Left cardiac atrium (tissue), 4 donors: ENCODE results near the gene LGALS12. TPM values are rescaled to one million over a fixed set of nuclear protein-coding genes. Genes with fewer than 3 reads are reported as not detected.
"Not testable (repeated sequence)": the region's sequence is repeated elsewhere in the genome, so short reads cannot be mapped to it uniquely, and the experiment has no call there.

Experiments used
- ATAC-seq, 2 donors: fragments of 200-7000 bp; cut with Tn5 transposase; one replicate each; pipeline ENCODE4 v1.9.1; 2020; ENCODE audit warnings: mild to moderate bottlenecking in 2 of 2, moderate library complexity in 2 of 2
- DNase-seq: peaks from one replicate; pipeline ENCODE4 v3.0.0-alpha.2; 2020
- intact Hi-C, 2 donors: fragments of 100-400 bp; cut with DNase I; formaldehyde crosslinking; loops; one replicate each; pipeline versions ENCODE4 v1.14.1 to v1.15.1; 2022 to 2023
- total RNA-seq, 2 donors: library from RNA; stranded (reverse); fragmentation: NEBNext Ultra II Directional; extraction: Animal tissue kit (Norgen Biotek cat#: 25700); gene quantifications; one replicate each; pipeline ENCODE4 v1.2.1, GENCODE V29; 2021
- donor health status: DM: no; HTN: yes; CAD: no.
- donor health status: DM: no; HTN: yes; CAD: no; lungs with severe emphysema.
- donor health status: DM: yes; HTN: yes; CAD: no.
- donor health status: Dilated cardiomyopathy.

The LGALS12 gene
- total RNA-seq, 2 donors from 2014 or later: 22.0 to 32.1 TPM

DNA sequence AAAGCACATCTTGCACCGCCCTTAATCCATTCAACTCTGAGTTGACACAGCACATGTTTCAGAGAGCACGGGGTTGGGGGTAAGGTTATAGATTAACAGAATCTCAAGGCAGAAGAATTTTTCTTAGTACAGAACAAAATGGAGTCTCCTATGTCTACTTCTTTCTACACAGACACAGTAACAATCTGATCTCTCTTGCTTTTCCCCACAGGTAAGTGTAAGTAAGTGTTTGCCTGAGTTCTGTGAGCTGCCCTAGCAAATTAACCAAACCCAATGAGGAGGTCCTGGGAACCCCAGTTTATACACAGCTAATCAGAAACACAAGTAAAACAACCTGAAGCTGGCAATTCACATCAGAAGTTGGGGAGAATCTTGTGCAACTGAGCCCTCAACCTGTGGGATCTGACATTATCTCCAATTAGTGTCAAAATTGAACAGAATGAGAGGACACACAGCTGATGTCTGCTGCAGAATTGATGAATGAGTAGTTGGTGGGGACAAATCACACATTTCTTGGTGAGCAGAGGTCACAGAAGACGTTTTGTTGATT, 22.9 kb downstream of the LGALS12 start:
- DNase-seq, intact Hi-C loops, ATAC-seq: not testable (repeated sequence)

GRCh38 chr11:63529373-63529772, 23.5 kb downstream of the LGALS12 start:
- DNase-seq, ATAC-seq, intact Hi-C loops: not testable (repeated sequence)

DNA sequence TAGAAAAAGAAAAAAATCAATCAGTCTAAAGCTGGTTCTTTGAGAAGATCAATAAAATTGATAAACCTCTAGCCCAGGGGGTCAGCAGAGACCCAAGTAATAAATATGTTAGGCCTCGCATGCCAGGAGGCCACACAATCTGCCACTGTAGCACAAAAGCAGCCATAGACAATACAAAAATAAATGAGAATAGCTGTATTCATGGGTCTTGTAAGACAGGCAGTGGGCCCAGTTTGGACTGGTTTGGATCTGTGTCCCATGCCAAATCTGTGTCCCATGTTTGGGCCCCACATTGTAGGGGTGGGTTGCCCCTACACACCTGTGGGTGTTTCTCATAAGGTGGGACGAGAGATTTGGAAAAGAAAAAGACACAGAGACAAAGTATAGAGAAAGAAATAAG, 24.1 kb downstream of the LGALS12 start:
- intact Hi-C loops: no loop called here
- ATAC-seq (no peak), DNase-seq (no peak)

DNA sequence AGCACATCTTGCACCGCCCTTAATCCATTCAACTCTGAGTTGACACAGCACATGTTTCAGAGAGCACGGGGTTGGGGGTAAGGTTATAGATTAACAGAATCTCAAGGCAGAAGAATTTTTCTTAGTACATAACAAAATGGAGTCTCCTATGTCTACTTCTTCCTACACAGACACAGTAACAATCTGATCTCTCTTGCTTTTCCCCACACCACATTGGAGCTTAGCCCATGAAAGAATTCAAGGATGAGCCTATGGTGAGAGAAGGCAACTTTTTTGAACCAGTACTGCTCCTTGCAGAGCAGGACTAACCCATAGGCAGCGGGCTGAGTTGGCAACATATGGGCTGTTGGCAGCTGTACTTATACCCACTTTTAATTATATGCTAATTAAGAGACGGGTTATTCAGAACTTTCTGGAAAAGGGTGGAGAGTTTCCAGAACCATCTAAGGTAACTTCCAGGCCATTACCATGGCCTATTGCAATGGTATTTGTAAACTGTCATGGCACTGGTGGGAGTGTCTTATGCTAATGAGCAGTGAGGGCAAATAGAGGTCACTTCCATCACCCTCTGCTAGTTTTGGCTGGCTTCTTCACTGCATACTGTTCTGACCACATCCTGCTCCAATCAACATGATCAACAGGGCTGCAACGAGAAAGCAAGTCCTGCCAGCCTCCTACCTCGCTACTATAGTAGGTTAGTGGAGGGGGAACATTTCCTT, 25.3 kb downstream of the LGALS12 start:
- DNase-seq, intact Hi-C loops: not testable (repeated sequence)
- ATAC-seq: peak; percentile 80 to 86

DNA sequence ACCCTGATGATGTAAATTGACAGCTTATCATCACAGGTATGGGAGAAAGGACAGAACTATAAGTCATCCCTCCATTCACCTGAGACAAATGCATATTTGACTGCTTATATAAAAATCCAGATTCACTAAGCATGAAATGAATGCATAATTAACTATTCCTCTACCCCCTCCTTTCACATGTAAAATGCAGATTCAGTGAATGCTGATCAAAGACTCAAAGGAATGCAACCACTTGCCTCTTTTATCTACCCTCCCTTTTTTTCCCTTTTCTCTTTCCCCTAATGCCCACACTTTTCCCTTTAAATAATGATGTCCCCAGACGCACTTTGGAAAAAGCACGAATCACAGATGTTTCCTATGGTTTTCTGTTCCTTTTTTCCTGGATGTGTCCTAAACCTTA, 26.2 kb downstream of the LGALS12 start:
- intact Hi-C loops: no loop called here
- no peak for DNase-seq
- ATAC-seq: no peak

GRCh38 chr11:63532799-63533475, 27.1 kb downstream of the LGALS12 start:
- DNase-seq: no peak
- intact Hi-C loops: no loop called here
- no peak for ATAC-seq

GRCh38 chr11:63534076-63534475, 28.2 kb downstream of the LGALS12 start:
- intact Hi-C loops: no loop called here
- no peak for ATAC-seq
- DNase-seq: no peak

GRCh38 chr11:63534895-63535461, 29.1 kb downstream of the LGALS12 start:
- ATAC-seq (no peak), DNase-seq (no peak)
- intact Hi-C loops: no loop called here

DNA sequence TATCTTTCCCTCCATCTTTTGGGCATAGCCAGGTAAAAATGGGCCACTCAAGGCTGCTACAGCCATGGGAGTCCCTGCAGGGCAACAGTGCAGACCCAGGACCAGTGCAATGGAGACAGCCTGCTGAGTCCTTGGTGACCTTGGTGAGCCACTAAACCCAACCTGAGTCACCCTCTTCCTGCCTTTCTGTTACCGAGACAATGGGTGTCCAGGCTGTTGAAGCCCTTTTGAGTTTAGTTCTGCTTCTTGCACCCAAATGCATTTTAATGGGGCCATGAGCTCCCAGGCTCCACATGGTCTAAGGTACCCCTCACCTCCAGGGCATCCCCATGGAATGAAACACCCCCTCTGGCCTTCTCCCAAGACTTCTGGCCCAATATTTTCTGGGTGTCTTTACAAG, 29.9 kb downstream of the LGALS12 start:
- intact Hi-C loops: no loop called here
- DNase-seq (no peak), ATAC-seq (no peak)

DNA sequence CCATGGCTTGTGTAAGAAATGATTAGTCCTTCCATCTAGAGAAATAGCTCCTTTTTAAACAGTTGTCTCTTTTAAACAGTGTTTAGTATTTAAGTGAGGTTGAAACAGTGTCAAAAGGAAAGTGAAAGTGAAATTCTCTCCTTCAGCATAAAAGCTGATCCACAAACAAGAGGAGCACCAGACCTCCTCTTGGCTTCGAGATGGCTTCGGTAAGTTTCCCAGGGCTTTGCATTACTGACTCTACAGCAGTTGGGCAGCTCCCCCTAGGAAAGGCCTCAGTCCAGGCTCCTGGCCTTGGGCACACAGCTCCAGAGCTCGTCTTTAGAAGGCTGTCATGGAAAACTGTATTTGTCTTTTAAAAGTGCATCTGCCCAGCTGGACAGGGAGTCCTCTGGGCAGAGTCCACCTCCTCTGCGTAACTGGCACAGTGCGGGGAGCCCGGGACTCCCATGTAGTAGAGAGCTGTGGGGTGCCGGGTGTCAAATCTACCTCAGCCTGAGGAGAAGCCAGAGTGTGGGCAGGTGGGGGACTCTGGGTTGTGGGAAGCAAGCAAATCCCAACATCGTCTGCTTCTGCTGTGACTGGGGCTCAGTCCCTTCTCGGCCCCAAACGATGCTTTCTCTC, 30.9 kb downstream of the LGALS12 start, which contains the start of gene PLAAT4:
Gene PLAAT4 (plus strand): TSS at position 140 of the 624 bp plus-strand sequence. CDS start 61 bp downstream, at position 201.
- intact Hi-C loops: no loop called here
- peak; percentile 40 for DNase-seq
- ATAC-seq: peak; percentile 54 to 74

- DNase-seq (peak; percentile 81), ATAC-seq (peak; percentile 87)
- intact Hi-C loops: no loop called here
These were observed 31.6 kb downstream of the LGALS12 start for GRCh38 chr11:63537293-63538101.

DNA sequence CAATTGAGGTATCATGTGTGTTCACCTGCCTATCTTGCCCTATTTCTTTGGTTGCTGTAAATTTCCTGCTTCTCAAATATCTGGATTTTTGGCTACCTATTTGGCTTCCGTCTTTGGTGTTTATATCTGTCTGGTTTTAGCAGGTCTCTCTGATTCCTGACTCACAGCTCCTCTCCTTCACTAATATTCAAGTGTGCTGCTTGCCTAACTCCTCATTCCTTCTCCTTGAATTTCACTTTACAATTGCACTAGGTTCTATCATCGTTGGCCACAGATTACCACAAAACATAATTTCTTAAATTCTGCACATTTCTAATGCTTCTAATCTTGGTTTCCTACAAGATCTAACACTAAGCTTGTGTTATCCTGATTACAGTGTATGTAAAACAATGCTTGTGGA, 36.6 kb downstream of the LGALS12 start:
- DNase-seq, intact Hi-C loops: not testable (repeated sequence)
- peak in 1 of 2 donors; percentile 19 for ATAC-seq

DNA sequence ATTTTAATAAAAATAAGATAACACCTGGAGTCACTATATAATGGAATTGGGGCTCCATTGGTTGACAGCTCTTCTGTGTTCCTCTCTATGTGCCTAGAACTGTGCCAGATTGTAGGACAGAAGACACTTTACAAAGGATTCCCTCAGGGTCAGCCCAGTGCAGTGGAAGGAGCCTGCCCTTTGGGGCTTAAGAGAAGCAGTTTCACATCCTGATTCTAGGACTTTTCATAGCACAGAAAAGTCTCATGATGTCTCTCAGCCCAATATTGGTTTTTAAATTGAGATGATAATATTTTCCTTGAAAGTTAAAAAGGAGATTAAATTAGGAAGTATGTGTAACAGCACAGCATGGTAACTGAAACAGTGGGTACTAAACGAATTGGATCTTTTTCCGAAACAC, 37.8 kb downstream of the LGALS12 start:
- intact Hi-C loops: no loop called here

DNA sequence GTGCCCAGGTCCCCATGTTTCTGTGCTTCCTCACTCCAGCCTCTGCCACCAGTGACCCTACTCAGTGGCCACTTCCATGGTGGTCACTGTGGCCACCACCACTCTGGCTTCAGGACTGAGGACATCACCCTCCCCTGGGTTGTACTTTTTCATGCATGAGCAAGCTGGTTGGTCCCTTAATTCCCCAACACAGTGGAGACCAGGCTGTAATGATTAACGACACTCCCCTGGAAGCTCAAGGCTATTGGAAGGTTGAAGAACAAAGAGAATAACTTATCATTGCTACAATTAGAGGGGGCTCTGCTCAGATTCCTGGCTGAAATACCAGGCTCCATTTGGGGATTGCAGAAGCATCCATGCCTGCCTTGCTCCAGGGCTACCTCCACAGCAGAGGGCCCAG, 41.2 kb downstream of the LGALS12 start:
- DNase-seq (no peak), ATAC-seq (no peak)
- intact Hi-C loops: no loop called here

More for the DNA sequence above, 37.8 kb downstream of the LGALS12 start:
- ATAC-seq (no peak), DNase-seq (no peak)

DNA sequence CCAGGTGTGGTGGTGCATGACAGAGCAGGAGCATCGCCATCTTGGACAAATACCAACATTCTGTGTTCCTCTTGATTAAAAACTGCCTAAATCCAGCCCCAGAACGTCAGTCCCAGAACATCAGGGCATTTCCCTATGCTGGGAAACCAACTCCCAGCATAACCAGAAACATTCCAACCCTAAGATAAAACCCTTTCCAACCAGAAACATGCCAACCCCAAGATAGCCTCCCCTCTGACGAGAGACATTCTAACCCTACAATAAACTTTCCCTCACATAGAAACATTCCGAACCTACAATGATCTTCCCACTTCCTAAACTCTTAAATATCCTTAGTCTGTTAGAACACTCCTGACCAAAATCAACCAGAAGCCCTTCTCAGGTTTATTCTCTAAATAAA, 42.3 kb downstream of the LGALS12 start:
- intact Hi-C loops: no loop called here
- ATAC-seq: peak; percentile 34 to 78
- no peak for DNase-seq

DNA sequence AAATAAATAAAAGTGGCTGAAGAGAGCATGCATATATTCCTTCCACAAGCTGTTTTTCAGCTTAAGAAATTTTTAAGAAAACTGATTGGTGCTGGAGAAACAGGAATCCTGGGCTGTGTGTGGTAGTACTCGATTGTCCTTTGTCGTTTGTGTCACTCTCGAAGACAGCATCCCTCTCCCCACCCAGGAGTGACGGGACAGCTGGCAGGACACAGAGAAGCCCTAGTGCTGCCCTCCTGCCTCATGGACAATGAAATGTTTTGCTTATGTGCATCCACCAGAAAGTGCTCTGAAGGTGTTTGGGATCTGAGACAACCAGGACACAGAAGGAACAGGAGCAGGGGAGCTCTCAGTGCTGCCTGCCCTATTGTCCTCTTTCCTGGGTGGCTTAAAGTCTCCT, 43.5 kb downstream of the LGALS12 start:
- intact Hi-C loops: no loop called here
- DNase-seq: no peak
- no peak for ATAC-seq

DNA sequence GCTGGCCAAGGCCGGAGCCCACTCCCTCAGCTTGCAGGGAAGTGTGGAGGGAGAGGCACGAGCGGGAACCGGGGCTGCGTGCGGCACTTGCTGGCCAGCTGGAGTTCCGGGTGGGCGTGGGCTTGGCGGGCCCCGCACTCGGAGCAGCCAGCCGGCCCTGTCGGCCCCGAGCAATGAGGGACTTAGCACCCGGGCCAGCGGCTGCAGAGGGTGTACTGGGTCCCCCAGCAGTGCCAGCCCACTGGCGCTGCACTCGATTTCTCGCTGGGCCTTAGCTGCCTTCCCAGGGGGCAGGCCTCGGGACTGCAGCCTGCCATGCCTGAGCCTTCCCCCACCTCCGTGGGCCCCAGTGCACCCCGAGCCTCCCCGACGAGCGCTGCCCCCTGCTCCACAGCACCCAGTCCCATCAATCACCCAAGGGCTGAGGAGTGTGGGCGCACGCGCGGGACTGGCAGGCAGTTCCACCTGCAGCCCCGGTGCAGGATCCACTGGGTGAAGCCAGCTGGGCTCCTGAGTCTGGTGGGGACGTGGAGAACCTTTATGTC, 44.3 kb downstream of the LGALS12 start:
- DNase-seq, intact Hi-C loops, ATAC-seq: not testable (repeated sequence)

- intact Hi-C loops: no loop called here
- ATAC-seq (no peak), DNase-seq (no peak)
These were observed 45.4 kb downstream of the LGALS12 start for GRCh38 chr11:63551091-63551888.
